Stimulated activated CD8-positive, alpha-beta memory T cell treated with anti-CD3 and anti-CD28 coated beads, Interleukin-4, amount 100 ng/mL, for 24 hours (primary cell): Measurements from ENCODE around the gene ATXN1L.
A peak's percentile ranks its signal among the peaks of the same experiment; 100 is the strongest.
"Not testable (repeated sequence)": the region's sequence is repeated elsewhere in the genome, so short reads cannot be mapped to it uniquely, and the experiment has no call there.

Experiments
- DNase-seq: peaks from one replicate; pipeline ENCODE4 v3.0.0-alpha.2; 2020; ENCODE audit warnings: low read depth

ATXN1L gene

GRCh38 chr16:71852158-71852557 is 6.4 kb downstream of the ATXN1L start:
- no peak for DNase-seq

GRCh38 chr16:71852561-71852960 is 6.8 kb downstream of the ATXN1L start:
- no peak for DNase-seq

DNA sequence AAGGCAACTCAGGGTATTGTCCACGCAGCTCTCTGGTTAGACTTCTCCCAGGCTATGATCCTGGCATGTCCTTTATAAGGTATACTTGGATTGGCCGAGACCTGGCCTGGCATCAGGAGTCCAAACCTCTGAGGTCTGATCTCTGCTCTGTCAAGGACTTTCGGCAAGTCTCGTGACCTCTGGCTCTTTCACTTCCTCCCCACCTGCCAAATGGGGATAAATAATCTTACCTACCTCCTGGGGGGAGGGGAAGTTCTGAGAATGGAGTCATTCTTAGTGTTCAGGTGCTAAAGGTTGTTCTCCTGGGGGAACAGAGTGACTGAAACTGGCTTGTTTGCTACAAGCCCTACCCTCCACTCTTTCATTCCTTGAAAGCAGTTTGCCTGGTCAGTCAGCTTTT is 7.6 kb downstream of the ATXN1L start:
- DNase-seq = no peak

- DNase-seq = no peak
Measured at GRCh38 chr16:71854369-71854948, 8.7 kb downstream of the ATXN1L start.

DNA sequence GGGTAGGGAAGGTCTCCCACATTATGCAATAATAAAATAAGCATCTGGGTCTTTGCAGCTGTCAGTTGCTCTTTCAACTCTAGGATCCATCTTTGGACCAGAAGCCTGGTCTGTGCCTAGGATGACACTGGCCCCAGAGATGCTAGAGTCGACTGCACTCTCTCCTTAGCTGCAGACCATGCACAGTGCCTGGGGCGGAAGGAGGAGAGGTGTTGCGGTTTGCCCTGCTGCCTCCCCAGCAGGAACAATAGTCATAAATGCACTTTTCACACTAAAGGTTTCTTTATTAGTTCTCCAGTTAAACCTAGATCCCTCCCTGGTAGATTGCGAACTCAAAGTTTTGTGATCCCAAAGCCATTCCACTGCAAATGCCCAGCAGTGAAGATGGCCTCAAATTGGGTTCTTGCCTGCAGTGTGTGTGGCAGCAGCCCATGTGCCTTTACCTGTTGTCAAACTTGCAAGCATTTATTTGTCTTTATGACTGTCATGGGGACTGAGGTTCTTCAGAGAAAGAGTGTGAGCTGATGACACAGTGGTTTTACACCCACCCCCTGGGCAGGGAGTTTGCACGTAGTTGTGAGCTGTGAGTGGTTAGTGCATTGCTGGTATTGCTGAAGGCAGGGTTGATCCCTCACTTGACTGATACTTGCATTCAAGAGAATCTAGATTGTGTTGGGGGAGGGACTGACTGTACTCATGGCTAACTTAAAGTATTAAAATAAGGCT is 10.3 kb downstream of the ATXN1L start:
- no peak for DNase-seq

DNA sequence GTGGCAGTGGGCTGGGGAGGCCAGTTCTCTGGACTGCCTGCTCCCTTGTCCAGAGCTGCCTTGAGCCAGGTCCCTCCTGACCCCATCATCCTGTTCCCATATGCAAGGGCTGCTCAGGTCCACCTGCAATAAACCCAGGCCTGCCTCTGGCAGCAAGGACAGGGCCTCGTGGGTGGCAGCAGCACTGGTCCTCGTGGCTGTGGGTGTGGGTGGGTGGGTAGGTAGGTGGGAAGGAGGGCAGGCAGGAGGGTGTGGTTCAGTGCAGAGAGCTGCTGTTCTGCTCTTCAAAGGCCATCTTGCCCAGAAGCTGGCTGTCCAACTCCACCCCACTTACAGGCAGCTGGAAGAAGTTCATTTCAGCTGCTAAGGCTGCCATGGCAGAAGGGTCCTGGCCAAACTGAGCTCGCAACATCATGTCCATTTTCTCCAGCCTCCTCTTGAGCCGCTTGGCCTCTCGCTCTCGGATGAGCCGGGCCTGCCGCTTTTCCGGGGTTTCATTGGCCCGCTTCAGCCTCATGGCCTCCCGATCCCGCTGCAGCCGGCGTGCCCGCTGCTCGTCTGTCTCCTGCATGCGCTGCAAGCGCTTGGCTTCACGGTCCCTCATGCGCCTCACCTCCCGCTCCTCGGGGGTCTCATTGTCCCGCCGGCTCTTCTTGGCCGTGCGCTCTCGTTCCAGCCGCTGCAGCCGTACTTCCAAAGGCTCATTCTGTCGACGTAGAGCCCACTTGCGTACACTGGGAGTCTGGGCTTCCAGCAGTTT is 14.2 kb downstream of the ATXN1L start:
- no peak for DNase-seq

- DNase-seq = no peak
Measured at GRCh38 chr16:71863995-71864394, 18.2 kb downstream of the ATXN1L start.

GRCh38 chr16:71865173-71865863 is 19.5 kb downstream of the ATXN1L start:
- DNase-seq = no peak

GRCh38 chr16:71867175-71867574 is 21.4 kb downstream of the ATXN1L start:
- not testable (repeated sequence) for DNase-seq

GRCh38 chr16:71867939-71868338 is 22.2 kb downstream of the ATXN1L start:
- DNase-seq = no peak

GRCh38 chr16:71869089-71869488 is 23.3 kb downstream of the ATXN1L start:
- no peak for DNase-seq

- no peak for DNase-seq
Measured at GRCh38 chr16:71870818-71871217, 25.0 kb downstream of the ATXN1L start.

- DNase-seq = no peak
Measured at GRCh38 chr16:71873199-71873598, 27.4 kb downstream of the ATXN1L start.

- DNase-seq = no peak
Measured at GRCh38 chr16:71878911-71879310, 33.1 kb downstream of the ATXN1L start.

- no peak for DNase-seq
Measured at GRCh38 chr16:71880176-71880575, 34.4 kb downstream of the ATXN1L start.

DNA sequence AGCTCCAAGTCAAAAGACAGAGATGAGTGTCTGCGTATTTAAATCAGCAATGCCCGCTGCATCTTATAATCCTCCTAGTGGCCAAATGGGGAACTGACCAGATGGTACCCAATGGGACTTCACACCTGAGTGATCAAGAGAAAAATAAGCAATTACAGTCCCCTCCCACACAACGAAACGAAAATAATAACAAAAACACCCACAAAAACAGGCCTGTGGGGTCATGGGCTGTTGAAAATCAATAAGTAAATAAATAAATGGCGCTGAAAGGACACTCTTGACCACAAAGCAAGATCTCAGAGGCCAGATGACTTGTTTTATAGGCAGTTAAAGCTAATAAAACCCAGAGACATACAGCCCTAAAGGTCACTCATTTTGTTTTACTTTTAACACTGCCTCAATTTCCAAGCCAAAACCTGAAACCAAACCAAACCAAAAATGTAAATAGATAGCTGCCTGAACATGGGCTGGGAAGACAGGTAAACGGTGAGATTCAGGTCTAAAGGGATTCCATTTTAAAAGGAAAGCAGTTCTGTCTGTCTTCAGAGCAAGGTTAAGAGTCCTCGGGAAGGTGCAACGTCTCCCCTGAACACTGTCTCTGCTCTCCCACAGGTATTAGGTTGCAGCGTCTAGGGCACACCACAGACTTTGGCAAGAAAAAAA is 36.9 kb downstream of the ATXN1L start:
- DNase-seq = peak; percentile 40

DNA sequence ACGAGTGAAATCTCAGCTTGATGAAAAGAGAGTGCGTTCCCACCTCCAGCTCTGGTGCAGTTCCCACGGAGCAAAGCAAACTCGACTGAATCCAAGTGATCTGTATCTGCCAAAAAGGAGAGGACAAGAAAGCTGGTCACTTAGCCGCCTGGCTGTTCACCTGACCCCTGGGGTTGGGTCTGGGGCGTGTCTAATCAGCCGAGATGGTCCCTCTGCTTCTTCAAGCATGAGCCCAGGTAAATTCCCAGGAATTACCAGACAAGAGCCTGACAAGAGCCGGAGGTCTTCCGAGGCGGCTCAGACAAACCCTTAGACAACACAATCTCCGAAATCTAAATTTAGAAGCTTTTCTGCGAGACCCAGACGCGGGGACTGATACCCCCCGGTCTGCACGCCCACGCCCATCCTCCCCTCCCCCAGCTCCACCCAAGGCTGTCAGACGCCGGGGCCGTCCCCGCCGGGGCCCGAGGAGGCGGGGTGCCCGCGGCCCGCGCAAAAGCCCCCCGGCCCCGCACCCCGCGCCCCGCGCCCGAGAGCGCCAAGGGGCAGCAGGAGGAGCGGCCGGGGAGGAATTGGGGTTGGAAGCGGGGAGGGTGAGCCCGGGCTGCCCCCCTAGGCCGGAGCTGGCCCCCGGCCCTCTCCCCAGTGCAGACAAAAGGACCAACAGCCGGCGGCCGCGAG is 37.5 kb downstream of the ATXN1L start:
- peak; percentile 51 for DNase-seq

GRCh38 chr16:71883849-71884638 is 38.3 kb downstream of the ATXN1L start, which contains the start of gene ZNF821:
TSS of gene ZNF821 (minus strand) at chr16:71884182. CDS start at chr16:71879946, 4,236 bp downstream.
- DNase-seq = peak; percentile 58

DNA sequence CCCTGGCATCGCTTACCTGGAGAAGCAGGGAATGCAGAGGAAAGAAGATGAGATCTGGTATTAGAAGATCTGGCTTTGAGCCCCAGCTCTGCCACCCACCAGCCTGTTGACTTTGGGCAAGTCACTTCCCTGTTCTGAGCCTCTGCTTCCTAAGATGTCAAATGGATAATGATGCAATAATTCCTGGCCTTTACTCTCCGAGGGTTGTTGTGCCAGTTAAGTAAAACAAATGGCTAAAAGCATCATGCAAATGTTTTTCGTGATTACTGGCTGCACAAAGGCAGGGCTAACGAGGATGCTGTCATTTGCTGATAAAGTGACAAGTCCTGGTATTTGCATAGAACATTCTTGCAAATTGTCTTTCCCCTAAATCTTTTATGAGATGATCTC is 39.5 kb downstream of the ATXN1L start:
- no peak for DNase-seq

GRCh38 chr16:71889147-71889546 is 43.4 kb downstream of the ATXN1L start:
- DNase-seq = no peak

GRCh38 chr16:71893888-71894228 is 48.1 kb downstream of the ATXN1L start:
- no peak for DNase-seq
